GM21390 (cell line): ENCODE results near the gene CADPS2.

Experiments
- ATAC-seq: cut with Tn5 transposase; IDR thresholded peaks from one replicate; pipeline ENCODE4 v1.9.1; 2021; ENCODE audit not compliant: unreplicated experiment

The CADPS2 gene

GRCh38 chr7:122316467-122317388 lies 569.5 kb downstream of the CADPS2 start:
- ATAC-seq, result no peak

DNA sequence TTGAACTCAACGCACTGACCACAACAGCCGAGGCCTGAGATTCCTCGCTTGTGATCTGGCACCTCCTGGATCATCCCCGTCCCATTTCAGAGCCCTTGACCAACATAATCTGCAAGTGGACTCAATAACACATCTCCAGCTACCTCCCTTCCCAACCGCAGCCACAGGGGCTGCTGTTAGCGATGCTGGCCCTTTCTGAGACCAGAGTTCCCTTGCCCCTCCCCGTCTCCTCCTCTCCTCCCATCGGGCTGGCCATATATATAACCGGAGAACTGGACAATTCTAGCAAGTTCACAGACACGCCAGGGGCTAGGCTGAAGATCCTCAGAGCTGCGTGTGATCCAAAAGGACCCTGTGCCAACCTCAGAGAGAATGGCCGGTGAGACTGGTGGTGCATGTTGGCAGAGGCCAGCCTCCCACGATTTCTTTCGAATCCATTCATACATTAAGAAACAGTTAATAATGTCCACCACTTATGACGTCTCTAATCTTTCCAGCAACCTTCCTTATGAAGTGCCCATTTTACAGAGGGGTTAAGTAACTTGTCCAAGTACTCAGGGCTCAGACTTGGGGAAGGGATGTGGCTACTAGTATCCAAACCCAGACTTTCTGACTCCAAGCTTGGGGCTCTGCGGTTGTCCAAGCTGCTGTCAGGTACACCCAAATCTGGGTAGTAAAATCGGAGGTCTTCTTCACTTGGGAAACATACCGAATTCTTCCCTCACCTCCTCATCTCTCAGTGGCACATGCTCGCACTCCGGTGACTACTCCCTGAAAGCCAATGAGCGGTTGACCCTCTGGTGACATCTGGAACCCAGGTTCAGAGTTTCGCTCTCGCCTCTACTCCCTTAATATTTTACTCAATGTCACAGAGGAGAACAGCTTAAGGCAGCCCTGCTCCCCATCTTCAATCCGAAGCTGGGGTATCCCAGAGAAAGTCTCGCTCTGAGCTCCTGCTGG lies 570.5 kb downstream of the CADPS2 start:
- ATAC-seq, result no peak

- ATAC-seq, result no peak
Measured at GRCh38 chr7:122314284-122314683, 572.0 kb downstream of the CADPS2 start.

DNA sequence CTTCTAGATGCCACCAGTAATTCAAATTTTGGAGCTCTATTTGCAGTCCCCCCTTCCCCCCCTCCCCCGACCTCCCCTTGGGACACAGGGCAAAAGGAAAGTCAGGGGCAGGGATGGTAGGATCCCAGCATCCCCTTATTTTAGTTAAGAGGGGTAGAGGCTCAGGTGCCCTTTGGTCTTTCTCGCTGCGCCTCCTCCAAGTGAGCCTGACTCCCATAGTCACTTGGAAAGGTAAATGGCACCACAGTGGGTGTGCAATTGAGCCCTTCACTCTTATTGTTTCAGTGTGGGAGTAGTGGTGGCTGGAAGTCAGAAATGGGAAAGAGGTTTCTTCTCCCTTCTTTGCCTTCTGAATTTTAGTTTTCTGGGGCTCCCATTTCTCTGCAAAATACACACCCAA lies 573.5 kb downstream of the CADPS2 start:
- ATAC-seq, result no peak

GRCh38 chr7:122311734-122312450 lies 574.4 kb downstream of the CADPS2 start:
- ATAC-seq, result no peak

DNA sequence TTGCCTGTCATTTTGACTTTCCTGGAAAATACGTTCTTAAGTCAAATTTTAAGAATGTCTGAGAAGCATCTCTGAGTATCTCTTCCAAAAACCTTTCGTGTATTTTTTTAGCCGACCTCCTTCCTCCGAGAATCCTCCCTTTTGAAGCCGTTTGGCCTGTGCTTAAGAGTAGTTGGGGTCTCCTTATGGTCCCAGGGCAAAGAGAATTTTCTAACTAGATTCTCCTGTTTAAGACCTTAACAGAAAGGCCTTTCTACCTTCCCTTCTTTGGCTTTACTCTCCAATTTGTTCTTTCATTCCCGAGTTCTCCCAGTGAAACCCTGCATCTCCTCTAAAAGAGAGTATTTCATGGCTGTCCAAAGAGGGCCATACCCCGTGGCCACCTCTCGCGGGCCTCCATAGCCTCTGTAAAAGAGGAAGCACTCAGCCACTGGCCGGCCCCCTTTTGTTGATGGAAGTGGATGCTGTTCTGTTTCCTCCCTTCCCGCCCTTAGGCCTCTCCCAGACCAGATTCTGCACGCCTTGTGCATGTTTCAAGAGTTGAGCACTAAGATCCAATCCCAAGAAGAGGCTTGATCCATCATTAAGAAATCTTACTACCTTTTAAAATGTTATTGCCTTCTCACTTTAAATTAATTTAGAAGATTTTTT lies 575.1 kb downstream of the CADPS2 start:
- no peak for ATAC-seq

GRCh38 chr7:122310119-122311021 lies 575.9 kb downstream of the CADPS2 start:
- peak; percentile 57 for ATAC-seq

DNA sequence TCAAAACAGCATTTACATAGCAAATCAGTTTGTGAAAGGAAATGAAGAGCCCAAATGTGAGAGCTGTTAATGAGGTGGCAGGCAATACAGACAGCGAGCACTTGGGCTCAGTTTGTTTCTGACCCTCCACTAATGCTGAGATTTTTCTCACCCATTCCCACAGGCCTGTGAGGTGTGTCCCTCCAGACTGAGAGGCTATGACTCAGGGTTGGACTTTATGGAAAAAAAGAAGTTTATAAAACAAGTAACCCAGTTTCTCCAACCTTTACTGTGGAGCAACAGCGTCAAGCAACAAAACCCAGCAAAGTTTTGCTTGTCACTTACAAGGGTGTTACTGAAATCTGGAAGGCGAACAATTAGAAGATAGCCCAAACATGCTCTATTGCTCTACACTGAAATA lies 576.8 kb downstream of the CADPS2 start:
- no peak for ATAC-seq

DNA sequence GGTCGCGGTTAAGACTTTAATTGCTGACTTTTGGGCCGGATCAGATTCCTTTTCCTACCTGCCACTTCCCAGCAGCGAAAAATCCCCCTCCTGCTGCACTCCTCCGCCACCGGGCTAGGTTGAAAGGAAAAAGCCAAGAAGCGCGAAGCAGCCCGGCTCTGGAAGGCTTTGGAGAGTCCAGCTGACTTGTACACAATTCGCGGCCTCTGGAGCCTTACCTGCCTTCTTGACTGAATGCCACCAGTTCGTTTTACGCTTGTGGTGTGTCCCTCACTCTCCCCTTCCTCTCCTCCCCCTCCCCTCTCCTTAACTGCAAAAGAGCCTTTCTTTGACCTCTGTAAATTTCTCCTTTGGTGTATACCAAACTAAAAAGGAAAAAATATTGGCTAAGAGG lies 579.0 kb downstream of the CADPS2 start:
- no peak for ATAC-seq

- no peak for ATAC-seq
Measured at GRCh38 chr7:122306320-122307227, 579.7 kb downstream of the CADPS2 start.

DNA sequence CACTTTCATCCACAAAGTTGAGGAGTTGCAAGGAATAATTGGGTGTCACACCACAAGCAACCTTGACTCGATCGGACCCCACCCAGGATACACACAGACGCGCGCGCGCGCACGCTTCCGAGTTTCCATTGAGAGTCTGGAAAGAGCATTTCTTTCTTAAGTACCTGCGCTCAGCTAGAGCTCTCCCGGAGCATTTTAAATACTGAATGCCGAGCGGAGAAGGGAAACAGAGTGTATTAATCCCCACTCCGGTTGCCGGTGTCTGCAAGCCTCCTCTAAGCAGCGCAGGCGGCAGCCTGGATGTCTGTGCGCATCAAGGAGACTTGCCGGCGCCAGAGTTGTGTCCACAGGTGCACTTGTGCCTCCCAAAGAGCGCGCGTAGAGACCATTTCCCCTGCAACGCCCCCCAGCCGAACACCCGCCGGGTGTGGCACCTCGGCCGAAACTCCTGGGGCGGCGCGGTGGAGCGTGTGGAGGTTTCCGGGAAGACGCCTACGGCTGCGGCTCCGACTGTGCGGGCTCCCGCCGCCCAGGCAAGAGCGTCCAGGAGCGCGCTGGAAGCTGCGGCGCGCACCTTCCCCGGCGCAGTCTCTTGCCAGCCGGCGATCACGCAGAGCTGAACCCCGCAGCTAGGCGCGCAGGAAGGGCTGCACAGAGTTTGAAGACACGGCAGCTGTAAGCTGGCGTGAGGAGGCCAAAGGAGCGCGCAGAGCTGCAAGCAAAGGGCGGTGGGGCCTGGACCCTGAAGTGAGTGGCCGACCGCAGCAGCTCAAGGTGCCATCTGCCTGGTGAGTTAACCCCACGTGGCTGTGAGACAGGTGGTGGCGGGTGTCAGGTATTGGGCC lies 580.6 kb downstream of the CADPS2 start:
- ATAC-seq, result no peak

GRCh38 chr7:122304996-122305421 lies 581.3 kb downstream of the CADPS2 start:
- no peak for ATAC-seq

DNA sequence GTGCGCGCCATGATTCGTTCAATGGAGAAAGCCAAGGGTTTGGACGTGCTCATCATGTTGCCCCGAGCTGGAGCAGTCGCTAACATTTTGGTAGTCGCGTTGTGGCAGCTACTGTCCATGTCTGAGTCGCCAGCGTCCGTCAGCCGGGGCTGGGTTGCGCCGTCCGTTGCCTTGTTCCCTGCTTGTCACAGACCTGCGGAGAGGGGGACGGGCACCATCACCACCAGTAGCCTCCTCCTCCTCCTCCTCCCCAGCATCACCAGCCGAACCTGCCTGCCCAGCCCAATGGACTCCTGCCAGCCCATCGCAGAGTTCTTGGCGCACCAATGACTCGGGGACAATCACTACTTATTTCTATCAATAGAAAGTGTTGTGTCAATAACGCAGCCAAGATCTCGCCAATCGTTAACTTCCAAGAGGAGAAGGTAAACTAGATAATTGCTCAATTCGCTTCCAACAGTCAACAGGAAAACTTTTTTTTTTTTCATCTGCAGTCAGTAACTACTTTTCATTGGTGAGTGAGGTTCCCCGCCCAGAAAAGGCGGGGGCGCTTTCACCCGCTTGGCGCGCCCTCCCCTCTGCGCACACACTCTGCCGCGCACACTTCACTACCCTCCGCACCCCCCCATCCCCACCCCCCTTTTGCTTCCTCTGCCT lies 581.8 kb downstream of the CADPS2 start, which contains the start of gene FEZF1:
Gene FEZF1, minus strand, starts transcription at position 432 of the 657 bp plus-strand sequence. Its CDS starts 313 bp downstream, at position 119.
- no peak for ATAC-seq

GRCh38 chr7:122303531-122304318 lies 582.5 kb downstream of the CADPS2 start:
- ATAC-seq, result no peak

- no peak for ATAC-seq
Measured at GRCh38 chr7:122302761-122303530, 583.3 kb downstream of the CADPS2 start.
